Keratinocyte (primary cell): ENCODE results near the gene OR5I1. TPM values are rescaled to one million over a fixed set of nuclear protein-coding genes. Genes with fewer than 3 reads are reported as not detected.
"Not testable (repeated sequence)": the region's sequence is repeated elsewhere in the genome, so short reads cannot be mapped to it uniquely, and the experiment has no call there.

Source experiments
- DNase-seq: peaks from one replicate; pipeline ENCODE4 v3.0.0-alpha.2; 2011; ENCODE audit warnings: low read depth, missing footprints, low spot score
- FAIRE-seq: peaks from 2 replicates; lab custom pipeline; 2011; peaks lifted over from hg19 to GRCh38; lab: Jason Lieb, UNC
- H2AFZ ChIP-seq: 2 replicates; pipeline ENCODE4 v1.6.0; 2012; ENCODE audit warnings: low read length, control low read depth, inconsistent platforms; ENCODE audit not compliant: control insufficient read depth
- H3K27ac ChIP-seq: 2 replicates; pipeline ENCODE4 v1.5.1; 2011; ENCODE audit warnings: low read length; ENCODE audit not compliant: control insufficient read depth, insufficient read depth
- H3K27me3 ChIP-seq: 3 replicates; pipeline ENCODE4 v1.6.0; 2011; ENCODE audit warnings: low read length; ENCODE audit not compliant: control insufficient read depth, insufficient read depth; ENCODE audit errors: extremely low read depth
- H3K36me3 ChIP-seq, 2 experiments: 2 replicates in 1 of 2; 3 replicates in 1 of 2; pipeline ENCODE4 v1.5.1; 2011; ENCODE audit warnings: low read length in 2 of 2, mild to moderate bottlenecking in 1 of 2; ENCODE audit not compliant: control insufficient read depth in 2 of 2, insufficient read depth in 2 of 2; ENCODE audit errors: extremely low read depth in 1 of 2
- H3K4me1 ChIP-seq: 3 replicates; pipeline ENCODE4 v1.5.1; 2011; ENCODE audit warnings: low read length; ENCODE audit not compliant: control insufficient read depth, insufficient read depth; ENCODE audit errors: extremely low read depth
- H3K4me2 ChIP-seq: 3 replicates; pipeline ENCODE4 v1.6.0; 2011; ENCODE audit warnings: low read depth, low read length; ENCODE audit not compliant: control insufficient read depth, insufficient read depth; ENCODE audit errors: extremely low read depth
- H3K4me3 ChIP-seq, 3 experiments: fragments of 200-600 bp in 1 of 3; sonication (generic) in 1 of 3; 2 replicates in 2 of 3; 3 replicates in 1 of 3; pipeline ENCODE4 v1.5.1; 2011 to 2016; ENCODE audit warnings: low read length in 3 of 3, mild to moderate bottlenecking in 3 of 3, control low read depth in 2 of 3, inconsistent platforms in 1 of 3, low read depth in 1 of 3, mixed read lengths in 1 of 3, mixed run types in 1 of 3, moderate library complexity in 1 of 3; ENCODE audit not compliant: control insufficient read depth in 2 of 3, insufficient read depth in 2 of 3; ENCODE audit errors: extremely low read depth in 1 of 3
- H3K79me2 ChIP-seq: 2 replicates; pipeline ENCODE4 v1.6.0; 2012; ENCODE audit warnings: low read length; ENCODE audit not compliant: control insufficient read depth, insufficient read depth
- H3K9ac ChIP-seq: 3 replicates; pipeline ENCODE4 v1.6.0; 2011; ENCODE audit warnings: low read length; ENCODE audit not compliant: control insufficient read depth, insufficient read depth; ENCODE audit errors: extremely low read depth
- H3K9me1 ChIP-seq: 3 replicates; pipeline ENCODE4 v1.6.0; 2011; ENCODE audit warnings: low read length; ENCODE audit not compliant: control insufficient read depth, insufficient read depth; ENCODE audit errors: extremely low read depth
- H3K9me3 ChIP-seq: 2 replicates; pipeline ENCODE4 v1.5.1; 2012; ENCODE audit warnings: low read depth, low read length; ENCODE audit not compliant: control insufficient read depth
- H4K20me1 ChIP-seq: 3 replicates; pipeline ENCODE4 v1.6.0; 2011; ENCODE audit warnings: low read length; ENCODE audit not compliant: control insufficient read depth, insufficient read depth; ENCODE audit errors: extremely low read depth
- CTCF ChIP-seq, 3 experiments: IDR thresholded peaks in 1 of 3; conservative IDR thresholded peaks in 1 of 3; optimal IDR thresholded peaks in 1 of 3; 2 replicates in 2 of 3; 3 replicates in 1 of 3; pipeline versions ENCODE3 to v1.5.1; 2011; ENCODE audit warnings: low read length in 3 of 3, mild to moderate bottlenecking in 3 of 3, moderate library complexity in 2 of 3, control low read depth in 1 of 3, inconsistent platforms in 1 of 3; ENCODE audit not compliant: insufficient read depth in 2 of 3; ENCODE audit errors: extremely low read depth in 1 of 3
- EZH2 ChIP-seq: IDR thresholded peaks from one replicate; pipeline ENCODE4 v1.6.1; 2012; ENCODE audit warnings: inconsistent platforms, mild to moderate bottlenecking, low read length, moderate library complexity
- dilution Hi-C: fragments of 300-500 bp; cut with MboI; formaldehyde crosslinking; loops from one replicate; pipeline ENCODE4 v1.7.0; 2020; ENCODE audit warnings: low sequenced_read_pairs; ENCODE audit not compliant: extremely low pct_ligation_motif_present
- polyA plus RNA-seq, 5 experiments: library from polyadenylated mRNA; depleted of rRNA in 3 of 5; stranded (reverse) in 3 of 5; stranded (forward) in 1 of 5; unstranded in 1 of 5; fragments of >200 nt; gene quantifications; 1 replicate in 1 of 5; 2 replicates in 3 of 5; 3 replicates in 1 of 5; pipeline versions ENCODE4 v1.2.1 to v1.2.3, GENCODE V29; 2011 to 2012; ENCODE audit warnings: missing spikeins in 2 of 5, low read depth in 1 of 5, low replicate concordance in 1 of 5

Gene OR5I1
- polyA plus RNA-seq, 1 donor (not counting 4 experiments of a cell fraction or from before 2014, with no cell fraction given): not detected

GRCh38 chr11:55902308-55902707 is 33.9 kb downstream of the OR5I1 start:
- no peak for FAIRE-seq
- no peaks in the 10 kb centered on the region for H3K4me1 ChIP-seq
- no peaks in the 10 kb centered on the region for H3K36me3 ChIP-seq
- DNase-seq: no peak
- H3K27ac ChIP-seq: no peak overlapping the region
- no peak overlapping the region for H2AFZ ChIP-seq
- H4K20me1 ChIP-seq: no peaks in the 10 kb centered on the region
- H3K79me2 ChIP-seq: no peaks in the 10 kb centered on the region
- dilution Hi-C loops: no loop called here
- H3K4me3 ChIP-seq: no peak overlapping the region
- no peaks in the 10 kb centered on the region for H3K9me3 ChIP-seq
- TF ChIP-seq EZH2: no peak
- TF ChIP-seq CTCF (optimal IDR thresholded peaks at IDR 0.05 in 1 of 3, IDR thresholded peaks at IDR 0.05 in 1 of 3, conservative IDR thresholded peaks at IDR 0.05 in 1 of 3; ENCODE audit: extremely low read depth in 1 of 3, insufficient read depth in 2 of 3, low read length in 3 of 3): no peak
- no peak overlapping the region for H3K9ac ChIP-seq
- H3K27me3 ChIP-seq: no peaks in the 10 kb centered on the region
- no peak overlapping the region for H3K4me2 ChIP-seq
- no peaks in the 10 kb centered on the region for H3K9me1 ChIP-seq

- Histone ChIP-seq H3K4me2 (no peak overlapping the region), H4K20me1 (no peaks in the 10 kb centered on the region), H3K36me3 (no peaks in the 10 kb centered on the region), H3K79me2 (no peaks in the 10 kb centered on the region), H3K9ac (no peak overlapping the region), H3K4me1 (no peaks in the 10 kb centered on the region), H3K27me3 (no peaks in the 10 kb centered on the region), H3K9me3 (no peaks in the 10 kb centered on the region), H3K27ac (no peak overlapping the region), H3K4me3 (no peak overlapping the region), H2AFZ (no peak overlapping the region), H3K9me1 (no peaks in the 10 kb centered on the region)
- TF ChIP-seq CTCF (optimal IDR thresholded peaks at IDR 0.05 in 1 of 3, IDR thresholded peaks at IDR 0.05 in 1 of 3, conservative IDR thresholded peaks at IDR 0.05 in 1 of 3; ENCODE audit: extremely low read depth in 1 of 3, insufficient read depth in 2 of 3, low read length in 3 of 3): no peak
- TF ChIP-seq EZH2: no peak
- dilution Hi-C loops: no loop called here
- no peak for FAIRE-seq
- DNase-seq: no peak
These were observed 41.0 kb downstream of the OR5I1 start for GRCh38 chr11:55895216-55895615.

GRCh38 chr11:55885481-55885880 is 50.7 kb downstream of the OR5I1 start:
- dilution Hi-C loops: not testable (repeated sequence)

More at GRCh38 chr11:55885481-55885880, 50.7 kb downstream of the OR5I1 start:
- not testable (repeated sequence) for H3K9me3 ChIP-seq, DNase-seq, H3K9me1 ChIP-seq, H2AFZ ChIP-seq, H3K4me1 ChIP-seq, H3K4me2 ChIP-seq, H3K27me3 ChIP-seq, H3K79me2 ChIP-seq, H4K20me1 ChIP-seq, H3K36me3 ChIP-seq, H3K9ac ChIP-seq, H3K27ac ChIP-seq, FAIRE-seq, H3K4me3 ChIP-seq
